DND-41 (cell line): Measurements from ENCODE around the gene RPS18.
"Not testable (repeated sequence)": the region's sequence is repeated elsewhere in the genome, so short reads cannot be mapped to it uniquely, and the experiment has no call there.

ENCODE experiments used
- ATAC-seq: fragments of 200-7000 bp; cut with Tn5 transposase; 3 replicates; pipeline ENCODE4 v1.9.1; 2021; ENCODE audit warnings: low read depth; ENCODE audit not compliant: insufficient read depth
- DNase-seq: peaks from one replicate; pipeline ENCODE4 v3.0.0-alpha.2; 2020
- H2AFZ ChIP-seq: 2 replicates; pipeline ENCODE4 v1.6.0; 2012; ENCODE audit warnings: low read depth, low read length
- H3K27ac ChIP-seq: 2 replicates; pipeline ENCODE4 v1.5.1; 2012; ENCODE audit warnings: low read length, inconsistent platforms
- H3K27me3 ChIP-seq: fragments of 200-600 bp; sonication (generic); 2 replicates; pipeline ENCODE4 v1.6.0; 2012; ENCODE audit warnings: low read length, mild to moderate bottlenecking, inconsistent platforms; ENCODE audit not compliant: insufficient read depth, poor library complexity
- H3K36me3 ChIP-seq: 2 replicates; pipeline ENCODE4 v1.5.1; 2012; ENCODE audit warnings: low read length, inconsistent platforms; ENCODE audit not compliant: insufficient read depth
- H3K4me1 ChIP-seq: 2 replicates; pipeline ENCODE4 v1.5.1; 2012; ENCODE audit warnings: mild to moderate bottlenecking, low read length; ENCODE audit not compliant: insufficient read depth
- H3K4me2 ChIP-seq: 2 replicates; pipeline ENCODE4 v1.6.0; 2012; ENCODE audit warnings: mild to moderate bottlenecking, moderate library complexity, low read length, inconsistent platforms; ENCODE audit not compliant: insufficient read depth
- H3K4me3 ChIP-seq, 2 experiments: fragments of 200-600 bp in 1 of 2; shearing (Covaris generic) in 1 of 2; 2 replicates each; pipeline ENCODE4 v1.5.1; 2012 to 2016; ENCODE audit warnings: inconsistent platforms in 2 of 2, low read length in 2 of 2, mild to moderate bottlenecking in 2 of 2, low read depth in 1 of 2, moderate library complexity in 1 of 2
- H3K79me2 ChIP-seq: 2 replicates; pipeline ENCODE4 v1.6.0; 2012; ENCODE audit warnings: low read length, inconsistent platforms; ENCODE audit not compliant: insufficient read depth
- H3K9ac ChIP-seq: 2 replicates; pipeline ENCODE4 v1.6.0; 2012; ENCODE audit warnings: low read depth, mild to moderate bottlenecking, inconsistent platforms, low read length, moderate library complexity
- H3K9me3 ChIP-seq: 2 replicates; pipeline ENCODE4 v1.5.1; 2012; ENCODE audit warnings: low read length, moderate library complexity, mild to moderate bottlenecking, inconsistent platforms; ENCODE audit not compliant: insufficient read depth, severe bottlenecking
- H4K20me1 ChIP-seq: 2 replicates; pipeline ENCODE4 v1.6.0; 2012; ENCODE audit warnings: low read length; ENCODE audit not compliant: insufficient read depth
- EZH2 ChIP-seq: IDR thresholded peaks from 3 replicates; pipeline ENCODE4 v1.6.1; 2012; ENCODE audit warnings: borderline replicate concordance, low read depth, mild to moderate bottlenecking, moderate library complexity, low read length, inconsistent platforms; ENCODE audit not compliant: severe bottlenecking
- TF ChIP-seq, protein P1 (sequence below): IDR thresholded peaks from 2 replicates; pipeline ENCODE4 v1.5.1; 2012; ENCODE audit warnings: borderline replicate concordance, low read length, moderate library complexity, mild to moderate bottlenecking; ENCODE audit not compliant: poor library complexity, severe bottlenecking; ENCODE audit errors: extremely low read depth

Gene RPS18

DNA sequence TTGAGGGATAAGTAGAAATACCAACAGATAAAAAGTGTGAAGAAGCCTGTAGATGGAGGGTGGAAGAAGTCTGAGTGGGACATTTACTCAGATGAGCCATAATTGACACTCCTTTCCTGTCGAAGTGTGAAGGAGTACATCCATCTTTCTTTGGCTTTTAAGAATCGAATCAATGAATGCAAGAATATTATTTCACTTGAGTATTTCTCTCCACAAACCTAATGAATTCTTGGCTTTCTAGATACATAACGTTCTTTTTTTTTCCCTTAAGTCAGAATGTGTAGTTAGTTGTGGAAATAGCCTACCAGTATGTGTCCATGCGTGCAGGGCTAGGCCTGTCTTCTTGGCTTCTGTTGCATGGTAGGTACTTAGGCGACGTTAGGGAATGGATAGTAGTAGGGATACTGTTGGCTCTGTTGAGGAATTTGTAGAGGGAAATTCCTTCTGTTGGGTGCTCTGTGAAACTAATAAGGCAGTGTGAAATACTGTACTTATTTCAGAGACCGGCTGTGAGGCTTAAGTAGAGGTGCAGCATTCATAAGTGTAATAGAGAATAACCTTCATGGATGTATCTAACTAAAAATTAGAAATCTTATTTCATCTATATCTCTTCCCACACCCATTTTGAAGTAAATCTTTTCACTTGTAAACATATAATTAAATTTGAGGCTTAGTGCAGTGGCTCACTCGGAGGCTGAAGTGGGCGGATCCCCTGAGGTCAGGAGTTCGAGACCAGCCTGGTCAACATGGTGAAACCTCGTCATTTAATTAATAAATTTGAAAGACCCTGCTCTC, 1.5 kb downstream of the RPS18 start:
- no peaks in the 10 kb centered on the region for H3K27me3 ChIP-seq
- peak overlapping the region; percentile 53 to 61; a peak in 3 of 4 replicates for H3K4me3 ChIP-seq
- ATAC-seq (no peak), DNase-seq (no peak)
- H3K9ac ChIP-seq, result peak overlapping the region; percentile 85
- peaks cover 76% of the 10 kb centered on the region for H3K79me2 ChIP-seq
- H3K4me1 ChIP-seq, result peaks cover 82% of the 10 kb centered on the region
- peak overlapping the region; percentile 78 for H3K4me2 ChIP-seq
- no peak overlapping the region for H2AFZ ChIP-seq
- H4K20me1 ChIP-seq, result peaks cover 37% of the 10 kb centered on the region
- no peaks in the 10 kb centered on the region for H3K9me3 ChIP-seq
- TF ChIP-seq, protein P1, sequence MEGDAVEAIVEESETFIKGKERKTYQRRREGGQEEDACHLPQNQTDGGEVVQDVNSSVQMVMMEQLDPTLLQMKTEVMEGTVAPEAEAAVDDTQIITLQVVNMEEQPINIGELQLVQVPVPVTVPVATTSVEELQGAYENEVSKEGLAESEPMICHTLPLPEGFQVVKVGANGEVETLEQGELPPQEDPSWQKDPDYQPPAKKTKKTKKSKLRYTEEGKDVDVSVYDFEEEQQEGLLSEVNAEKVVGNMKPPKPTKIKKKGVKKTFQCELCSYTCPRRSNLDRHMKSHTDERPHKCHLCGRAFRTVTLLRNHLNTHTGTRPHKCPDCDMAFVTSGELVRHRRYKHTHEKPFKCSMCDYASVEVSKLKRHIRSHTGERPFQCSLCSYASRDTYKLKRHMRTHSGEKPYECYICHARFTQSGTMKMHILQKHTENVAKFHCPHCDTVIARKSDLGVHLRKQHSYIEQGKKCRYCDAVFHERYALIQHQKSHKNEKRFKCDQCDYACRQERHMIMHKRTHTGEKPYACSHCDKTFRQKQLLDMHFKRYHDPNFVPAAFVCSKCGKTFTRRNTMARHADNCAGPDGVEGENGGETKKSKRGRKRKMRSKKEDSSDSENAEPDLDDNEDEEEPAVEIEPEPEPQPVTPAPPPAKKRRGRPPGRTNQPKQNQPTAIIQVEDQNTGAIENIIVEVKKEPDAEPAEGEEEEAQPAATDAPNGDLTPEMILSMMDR, result no peak
- TF ChIP-seq EZH2, result no peak
- H3K27ac ChIP-seq, result peak overlapping the region; percentile 83
- H3K36me3 ChIP-seq, result peaks cover 72% of the 10 kb centered on the region

DNA sequence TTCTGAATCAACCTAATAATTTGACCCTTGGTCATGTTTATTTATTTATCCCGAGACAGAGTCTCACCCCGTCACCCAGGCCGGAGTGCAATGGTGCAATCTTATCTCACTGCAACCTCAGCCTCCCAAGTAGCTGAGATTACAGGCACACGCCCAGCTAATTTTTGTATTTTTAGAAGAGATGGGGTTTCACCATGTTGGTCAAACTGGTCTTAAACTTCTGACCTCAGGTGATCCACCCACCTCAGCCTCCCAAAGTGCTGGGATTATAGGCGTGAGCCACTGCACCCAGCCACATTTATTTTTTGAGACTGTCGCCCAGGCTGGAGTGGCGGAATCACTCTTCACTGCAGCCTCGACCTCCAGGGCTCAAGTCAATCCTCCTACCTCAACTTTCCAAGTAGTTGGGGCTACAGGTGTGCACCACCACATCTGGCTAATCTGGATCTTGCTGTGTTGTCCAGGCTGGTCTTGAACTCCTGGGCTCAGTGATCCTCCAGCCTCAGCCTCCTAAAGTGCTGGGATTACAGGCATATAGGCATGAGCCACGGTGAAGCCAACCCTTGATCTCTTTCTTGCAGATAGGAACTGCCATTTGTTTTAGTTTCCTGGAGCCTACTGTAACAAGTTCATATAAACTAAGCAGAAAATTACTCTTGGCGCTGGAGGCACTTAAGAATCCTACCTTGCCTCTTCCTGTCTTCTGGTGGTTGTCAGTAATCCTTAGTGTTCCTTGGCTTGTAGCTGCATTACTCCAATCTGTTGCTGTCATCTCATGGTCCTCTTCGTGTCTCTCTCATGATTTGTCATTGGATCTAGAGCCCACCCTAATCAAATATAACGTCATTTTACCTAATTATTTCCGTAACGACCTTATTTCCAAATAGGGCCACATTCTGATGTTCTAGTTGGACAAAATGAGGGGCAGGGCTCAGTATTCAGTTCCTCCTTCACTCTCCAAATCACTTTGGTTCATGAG, 2.3 kb downstream of the RPS18 start:
- peak overlapping the region; percentile 85 for H3K9ac ChIP-seq
- peak overlapping the region in 1 of 2 experiments; percentile 61; a peak in 1 of 4 replicates for H3K4me3 ChIP-seq
- H3K4me1 ChIP-seq, result peaks cover 76% of the 10 kb centered on the region
- peaks cover 68% of the 10 kb centered on the region for H3K79me2 ChIP-seq
- no peak for TF ChIP-seq EZH2
- TF ChIP-seq, protein P1, result no peak
- no peak overlapping the region for H3K27ac ChIP-seq
- H3K4me2 ChIP-seq, result peak overlapping the region; percentile 78
- H3K36me3 ChIP-seq, result peaks cover 71% of the 10 kb centered on the region
- DNase-seq, result no peak
- no peak overlapping the region for H2AFZ ChIP-seq
- H4K20me1 ChIP-seq, result peaks cover 43% of the 10 kb centered on the region
- no peak for ATAC-seq
- H3K9me3 ChIP-seq, result no peaks in the 10 kb centered on the region
- H3K27me3 ChIP-seq, result no peaks in the 10 kb centered on the region

DNA sequence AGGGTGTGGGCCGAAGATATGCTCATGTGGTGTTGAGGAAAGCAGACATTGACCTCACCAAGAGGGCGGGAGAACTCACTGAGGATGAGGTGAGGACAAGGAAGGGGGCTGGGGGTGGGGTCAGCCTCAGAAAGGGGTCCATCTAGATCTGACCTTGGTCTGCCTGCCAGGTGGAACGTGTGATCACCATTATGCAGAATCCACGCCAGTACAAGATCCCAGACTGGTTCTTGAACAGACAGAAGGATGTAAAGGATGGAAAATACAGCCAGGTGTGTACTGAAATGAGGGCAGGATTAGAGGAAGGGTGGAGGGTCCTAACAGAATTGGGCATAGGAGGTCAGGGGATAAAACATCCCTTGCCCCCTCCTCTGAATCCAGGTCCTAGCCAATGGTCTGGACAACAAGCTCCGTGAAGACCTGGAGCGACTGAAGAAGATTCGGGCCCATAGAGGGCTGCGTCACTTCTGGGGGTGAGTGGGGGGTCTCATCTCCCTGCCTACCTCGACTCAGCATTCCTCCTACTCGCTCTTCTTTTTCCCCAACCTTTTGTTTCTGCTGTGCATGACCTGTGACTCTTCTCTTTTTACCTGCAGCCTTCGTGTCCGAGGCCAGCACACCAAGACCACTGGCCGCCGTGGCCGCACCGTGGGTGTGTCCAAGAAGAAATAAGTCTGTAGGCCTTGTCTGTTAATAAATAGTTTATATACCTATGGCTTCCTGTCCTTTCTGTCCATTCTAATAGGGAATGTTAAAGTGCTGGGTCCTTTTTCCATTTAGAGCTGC, 4.1 kb downstream of the RPS18 start:
- not testable (repeated sequence) for ATAC-seq, DNase-seq, H3K27me3 ChIP-seq, H2AFZ ChIP-seq, H3K9me3 ChIP-seq
- Histone ChIP-seq H3K79me2 (peaks cover 51% of the 10 kb centered on the region), H3K27ac (peak overlapping the region; percentile 83), H3K4me3 (peak overlapping the region; percentile 19 to 66; a peak in 3 of 4 replicates), H3K9ac (peak overlapping the region; percentile 85), H3K36me3 (peaks cover 80% of the 10 kb centered on the region), H3K4me2 (peak overlapping the region; percentile 78), H3K4me1 (peaks cover 59% of the 10 kb centered on the region), H4K20me1 (peaks cover 49% of the 10 kb centered on the region)
